ENCODE results near the gene NUP43. TPM values are rescaled to one million over a fixed set of nuclear protein-coding genes. Genes with fewer than 3 reads are reported as not detected.

NUP43 gene
- total RNA-seq, 4 donors from 2014 or later = 18.9 to 24.3 (median 22.6) TPM

DNA sequence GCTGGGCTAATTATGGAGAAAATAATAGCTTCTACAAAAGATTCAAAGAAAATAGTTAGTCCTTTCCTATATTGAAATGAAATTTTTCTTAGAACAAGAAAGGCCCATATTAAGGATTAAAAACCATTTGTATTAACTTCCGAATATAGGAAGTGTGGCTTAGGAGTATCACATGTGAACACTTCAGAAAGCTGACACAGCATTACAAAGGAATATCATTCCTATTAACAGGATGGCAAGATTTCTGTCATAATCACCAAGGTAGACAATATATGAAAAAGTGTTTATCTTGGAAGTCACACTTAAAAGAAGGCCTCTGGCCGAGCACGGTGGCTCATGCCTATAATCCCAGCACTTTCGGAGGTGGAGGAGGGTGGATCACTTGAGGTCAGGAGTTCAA, 23.1 kb downstream of the NUP43 start:
- H3K4me1 ChIP-seq = peaks cover 0 to 8% (median 2%) of the 10 kb centered on the region in 4 donors
- H3K4me3 ChIP-seq = no peak overlapping the region
- peaks cover 0 to 47% (median 0%) of the 10 kb centered on the region in 3 donors for H3K36me3 ChIP-seq
- peak overlapping the region in 1 of 4 donors; percentile 42 for H3K27ac ChIP-seq
- DNase-seq (ENCODE audit: low spot score in 2 of 2) = no peak
- 87 to 93% methylated on average over 4 of the region's 4 CpGs for WGBS, 2 donors
- no peaks in the 10 kb centered on the region for H3K9me3 ChIP-seq
- H3K27me3 ChIP-seq = no peaks in the 10 kb centered on the region
- TF ChIP-seq, protein P1, sequence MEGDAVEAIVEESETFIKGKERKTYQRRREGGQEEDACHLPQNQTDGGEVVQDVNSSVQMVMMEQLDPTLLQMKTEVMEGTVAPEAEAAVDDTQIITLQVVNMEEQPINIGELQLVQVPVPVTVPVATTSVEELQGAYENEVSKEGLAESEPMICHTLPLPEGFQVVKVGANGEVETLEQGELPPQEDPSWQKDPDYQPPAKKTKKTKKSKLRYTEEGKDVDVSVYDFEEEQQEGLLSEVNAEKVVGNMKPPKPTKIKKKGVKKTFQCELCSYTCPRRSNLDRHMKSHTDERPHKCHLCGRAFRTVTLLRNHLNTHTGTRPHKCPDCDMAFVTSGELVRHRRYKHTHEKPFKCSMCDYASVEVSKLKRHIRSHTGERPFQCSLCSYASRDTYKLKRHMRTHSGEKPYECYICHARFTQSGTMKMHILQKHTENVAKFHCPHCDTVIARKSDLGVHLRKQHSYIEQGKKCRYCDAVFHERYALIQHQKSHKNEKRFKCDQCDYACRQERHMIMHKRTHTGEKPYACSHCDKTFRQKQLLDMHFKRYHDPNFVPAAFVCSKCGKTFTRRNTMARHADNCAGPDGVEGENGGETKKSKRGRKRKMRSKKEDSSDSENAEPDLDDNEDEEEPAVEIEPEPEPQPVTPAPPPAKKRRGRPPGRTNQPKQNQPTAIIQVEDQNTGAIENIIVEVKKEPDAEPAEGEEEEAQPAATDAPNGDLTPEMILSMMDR (IDR thresholded peaks at IDR 0.05) = no peak
- TF ChIP-seq POLR2A (IDR thresholded peaks at IDR 0.05) = no peak
- no peak for TF ChIP-seq EP300 (IDR thresholded peaks at IDR 0.05)

DNA sequence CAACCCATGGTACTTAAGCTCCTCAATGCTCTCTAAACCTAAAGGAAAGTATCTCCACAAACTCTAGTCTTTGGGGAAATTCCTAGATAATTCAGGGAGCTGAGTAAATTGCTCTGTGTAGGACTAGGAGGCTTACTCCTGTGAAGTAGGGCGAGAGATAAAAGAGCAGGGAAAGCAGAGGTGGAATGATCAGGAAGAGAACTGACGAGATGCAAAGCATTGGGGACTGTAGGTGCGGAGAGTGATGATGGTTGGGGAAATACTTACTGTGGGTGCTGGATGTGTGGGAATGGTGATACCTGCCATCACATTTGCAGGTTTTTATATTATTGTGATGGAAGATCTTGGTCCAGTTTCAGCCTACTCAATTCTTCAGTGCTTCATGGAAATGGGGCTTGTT, 26.8 kb downstream of the NUP43 start:
- DNase-seq (ENCODE audit: low spot score in 2 of 2) = no peak
- 96 to 98% methylated on average over 3 of the region's 3 CpGs for WGBS, 2 donors
- Histone ChIP-seq H3K9me3 (no peaks in the 10 kb centered on the region), H3K27ac (no peak overlapping the region), H3K36me3 (peaks cover 0 to 11% (median 0%) of the 10 kb centered on the region in 3 donors), H3K27me3 (no peaks in the 10 kb centered on the region), H3K4me1 (peaks cover 3 to 34% (median 12%) of the 10 kb centered on the region in 4 donors), H3K4me3 (no peak overlapping the region)
- TF ChIP-seq, protein P1 (IDR thresholded peaks at IDR 0.05) = no peak
- TF ChIP-seq POLR2A (IDR thresholded peaks at IDR 0.05) = no peak
- no peak for TF ChIP-seq EP300 (IDR thresholded peaks at IDR 0.05)

DNA sequence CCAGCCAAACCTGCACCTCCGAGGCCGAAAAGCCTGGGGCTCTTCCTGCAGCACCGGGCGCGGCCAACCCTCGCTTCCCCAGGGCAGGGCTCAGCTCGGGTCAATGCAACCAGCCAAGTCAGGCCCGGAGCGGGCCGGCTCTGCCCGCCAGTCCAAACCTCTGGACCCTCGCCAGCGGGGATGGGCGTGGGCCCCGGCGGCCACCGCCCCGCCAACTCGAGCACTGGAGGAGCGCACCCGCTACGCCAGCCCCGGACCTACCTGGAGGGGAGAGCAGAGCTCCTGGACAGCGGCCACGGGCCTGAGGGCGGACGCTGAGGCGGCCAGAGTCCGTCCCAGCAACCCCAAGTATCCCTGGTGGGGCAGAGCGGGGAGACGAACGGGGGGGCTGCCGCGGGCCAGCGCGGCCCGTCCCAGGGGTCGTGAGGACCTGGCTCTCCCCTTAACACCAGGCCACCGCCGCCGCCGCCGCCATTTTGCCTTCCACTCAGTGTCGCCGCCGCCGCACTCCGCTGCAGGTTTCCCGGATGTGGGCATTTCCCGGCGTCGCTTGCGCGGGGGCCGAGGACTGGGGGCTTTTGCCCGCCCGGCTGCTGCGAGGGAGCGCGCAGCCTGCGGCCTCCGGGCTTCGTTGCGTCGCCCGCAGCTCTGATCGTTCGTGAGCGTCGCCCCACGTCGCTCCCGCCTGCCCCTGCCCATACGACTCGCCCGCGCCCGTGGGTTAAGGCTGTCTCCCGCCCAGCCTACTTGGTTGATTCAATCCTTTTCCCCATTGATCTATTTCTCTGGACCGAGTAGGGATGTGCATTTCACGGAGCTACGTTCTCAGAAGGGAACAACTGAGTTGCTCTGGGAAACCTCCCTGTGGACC, 28.5 kb downstream of the NUP43 start, which contains the start of gene LATS1:
TSS of gene LATS1 (minus strand) at position 514 of the 871 bp plus-strand sequence. CDS start 15,975 bp downstream, outside the sequence.
- peak; percentile 76 to 84 for DNase-seq (ENCODE audit: low spot score in 2 of 2)
- TF ChIP-seq POLR2A (IDR thresholded peaks at IDR 0.05) (peak; percentile 19 to 72), EP300 (IDR thresholded peaks at IDR 0.05) (peak in 1 of 2 donors; percentile 94)
- TF ChIP-seq, protein P1 (IDR thresholded peaks at IDR 0.05) = peak in 2 of 5 experiments; percentile 15 to 39
- no peaks in the 10 kb centered on the region for H3K27me3 ChIP-seq

DNA sequence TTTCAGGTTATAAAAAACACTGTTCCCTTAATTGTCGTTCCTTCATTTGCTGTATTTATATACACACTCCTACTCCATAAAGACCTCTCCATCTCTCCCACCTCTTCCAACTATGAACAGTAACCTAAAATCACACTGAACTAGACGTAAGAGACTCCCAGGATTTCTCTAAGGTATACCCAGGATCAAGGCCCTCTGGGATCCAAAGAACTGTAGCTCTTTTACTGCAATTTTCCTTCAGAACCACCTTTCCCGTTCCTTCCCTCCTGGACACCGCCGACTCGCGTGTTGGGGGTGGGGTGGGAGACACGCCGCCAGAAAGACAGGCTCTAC, 29.1 kb downstream of the NUP43 start:
- peaks cover 3 to 51% (median 12%) of the 10 kb centered on the region in 4 donors for H3K4me1 ChIP-seq
- WGBS, 2 donors = 0% methylated on average over 8 to 9 of the region's 9 CpGs

More for the DNA sequence above, 28.5 kb downstream of the NUP43 start, which contains the start of gene LATS1:
- peak within 1 kb of the TSS; percentile 70 to 99 (median 98) for H3K4me3 ChIP-seq
- 0% methylated on average over 42 to 48 of the region's 82 CpGs for WGBS, 2 donors
- H3K9me3 ChIP-seq = no peaks in the 10 kb centered on the region
- peaks cover 3 to 46% (median 12%) of the 10 kb centered on the region in 4 donors for H3K4me1 ChIP-seq
- H3K36me3 ChIP-seq = peaks cover 0 to 7% (median 0%) of the 10 kb centered on the region in 3 donors
- H3K27ac ChIP-seq = peak within 1 kb of the TSS; percentile 93 to 100 (median 98)

More for the DNA sequence above, 29.1 kb downstream of the NUP43 start:
- peaks cover 0 to 6% (median 0%) of the 10 kb centered on the region in 3 donors for H3K36me3 ChIP-seq
- TF ChIP-seq, protein P1 (IDR thresholded peaks at IDR 0.05) = no peak
- no peak for TF ChIP-seq POLR2A (IDR thresholded peaks at IDR 0.05)
- TF ChIP-seq EP300 (IDR thresholded peaks at IDR 0.05) = no peak
- no peaks in the 10 kb centered on the region for H3K27me3 ChIP-seq
- H3K4me3 ChIP-seq = peak overlapping the region; percentile 70 to 99 (median 98)
- DNase-seq (ENCODE audit: low spot score in 2 of 2) = no peak
- H3K9me3 ChIP-seq = no peaks in the 10 kb centered on the region
- H3K27ac ChIP-seq = peak overlapping the region; percentile 93 to 100 (median 98)

Measured in tibial nerve (tissue), 4 donors.